Measurements from ENCODE around the gene CFH. TPM values are rescaled to one million over a fixed set of nuclear protein-coding genes. Genes with fewer than 3 reads are reported as not detected.

CFH gene
- total RNA-seq, 3 donors from 2014 or later, result 0.35 to 0.76 (median 0.63) TPM

GRCh38 chr1:196651079-196651478 is 764 bp upstream of the CFH start:
- Mint-ChIP-seq H3K9me3 (no peaks in the 10 kb centered on the region), H3K27me3 (ENCODE audit: low read depth) (no peaks in the 10 kb centered on the region), H3K4me3 (no peak overlapping the region), H3K4me1 (ENCODE audit: low read depth) (peaks cover 16% of the 10 kb centered on the region), H3K36me3 (ENCODE audit: insufficient read depth) (no peaks in the 10 kb centered on the region)
- ATAC-seq (no peak), DNase-seq (no peak)

GRCh38 chr1:196654271-196654670 is 2.4 kb downstream of the CFH start:
- no peak overlapping the region for H3K4me3 Mint-ChIP-seq
- no peaks in the 10 kb centered on the region for H3K9me3 Mint-ChIP-seq
- peaks cover 19% of the 10 kb centered on the region for H3K4me1 Mint-ChIP-seq (ENCODE audit: low read depth)
- H3K36me3 Mint-ChIP-seq (ENCODE audit: insufficient read depth), result no peaks in the 10 kb centered on the region
- ATAC-seq, result no peak
- no peak for DNase-seq
- H3K27me3 Mint-ChIP-seq (ENCODE audit: low read depth), result no peaks in the 10 kb centered on the region

DNA sequence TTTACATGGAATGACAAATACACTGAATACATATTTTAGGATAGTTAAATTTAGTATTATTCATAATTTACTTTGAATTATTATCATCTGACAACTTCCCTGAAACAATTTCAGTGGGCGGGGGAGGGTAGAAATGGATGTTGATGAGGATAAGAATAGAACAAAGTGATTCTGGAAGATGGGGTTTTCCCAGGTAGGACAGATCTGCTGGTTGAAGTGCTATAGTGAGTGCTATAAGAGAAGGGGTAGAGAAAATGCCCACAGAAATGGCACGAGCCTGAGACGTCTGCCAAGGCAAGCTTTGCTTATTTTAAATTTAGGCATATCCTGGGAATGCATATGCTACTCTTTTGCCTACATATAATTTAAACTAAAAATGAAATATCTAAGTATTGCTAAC is 3.2 kb downstream of the CFH start:
- Mint-ChIP-seq H3K9me3 (no peaks in the 10 kb centered on the region), H3K27me3 (ENCODE audit: low read depth) (no peaks in the 10 kb centered on the region), H3K4me3 (no peak overlapping the region), H3K36me3 (ENCODE audit: insufficient read depth) (no peaks in the 10 kb centered on the region), H3K4me1 (ENCODE audit: low read depth) (peaks cover 19% of the 10 kb centered on the region)
- DNase-seq, result no peak
- ATAC-seq, result no peak

GRCh38 chr1:196655494-196655893 is 3.7 kb downstream of the CFH start:
- H3K27me3 Mint-ChIP-seq (ENCODE audit: low read depth), result no peaks in the 10 kb centered on the region
- DNase-seq, result no peak
- no peak for ATAC-seq

GRCh38 chr1:196659471-196659870 is 7.6 kb downstream of the CFH start:
- Mint-ChIP-seq H3K4me1 (ENCODE audit: low read depth) (peaks cover 11% of the 10 kb centered on the region), H3K9me3 (no peaks in the 10 kb centered on the region), H3K36me3 (ENCODE audit: insufficient read depth) (no peaks in the 10 kb centered on the region), H3K27me3 (ENCODE audit: low read depth) (no peaks in the 10 kb centered on the region), H3K4me3 (no peak overlapping the region)
- no peak for ATAC-seq
- DNase-seq, result no peak

More at GRCh38 chr1:196655494-196655893, 3.7 kb downstream of the CFH start:
- Mint-ChIP-seq H3K36me3 (ENCODE audit: insufficient read depth) (no peaks in the 10 kb centered on the region), H3K9me3 (no peaks in the 10 kb centered on the region), H3K4me3 (no peak overlapping the region), H3K4me1 (ENCODE audit: low read depth) (peaks cover 22% of the 10 kb centered on the region)

DNA sequence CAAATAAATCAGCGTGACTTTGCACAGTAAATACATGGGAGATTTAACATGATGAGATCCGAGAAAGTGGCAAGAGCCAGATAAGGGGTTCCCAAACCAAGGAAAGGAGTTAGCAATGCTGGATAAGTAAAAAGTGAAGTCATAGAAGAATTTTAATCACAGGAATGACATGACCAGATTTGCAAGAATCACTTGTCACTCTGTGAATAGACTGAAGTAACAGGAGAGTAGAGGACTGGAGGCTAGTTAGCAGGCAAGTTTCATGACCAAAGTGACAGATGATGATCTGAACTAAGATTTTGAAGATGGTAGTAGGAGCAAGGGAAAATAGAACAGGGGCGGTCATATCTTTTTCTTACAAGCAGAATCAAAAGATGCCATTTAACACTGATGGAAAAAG is 8.4 kb downstream of the CFH start:
- Mint-ChIP-seq H3K9me3 (no peaks in the 10 kb centered on the region), H3K4me3 (no peak overlapping the region), H3K36me3 (ENCODE audit: insufficient read depth) (no peaks in the 10 kb centered on the region), H3K27me3 (ENCODE audit: low read depth) (no peaks in the 10 kb centered on the region), H3K4me1 (ENCODE audit: low read depth) (peaks cover 11% of the 10 kb centered on the region)
- DNase-seq (no peak), ATAC-seq (no peak)

DNA sequence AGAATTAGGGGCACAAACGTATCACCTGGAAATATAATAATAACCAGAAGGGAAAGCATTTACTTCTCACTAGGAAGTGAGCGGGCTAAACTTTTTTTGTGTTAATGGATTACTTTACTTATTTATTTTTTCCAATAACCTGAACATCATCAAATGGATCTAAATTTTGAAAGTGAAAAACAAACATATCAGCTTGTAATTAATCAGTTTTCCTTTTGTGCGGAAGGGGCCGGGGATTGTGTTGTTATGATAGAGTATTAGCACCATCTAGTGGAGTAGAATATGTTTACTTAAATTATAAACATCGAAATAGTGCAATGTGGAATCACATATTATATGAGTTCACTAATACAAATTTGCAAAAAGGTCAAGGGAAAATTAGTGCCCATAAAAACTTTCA is 9.0 kb downstream of the CFH start:
- H3K4me3 Mint-ChIP-seq, result no peak overlapping the region
- no peak for DNase-seq
- H3K4me1 Mint-ChIP-seq (ENCODE audit: low read depth), result peaks cover 8% of the 10 kb centered on the region
- H3K9me3 Mint-ChIP-seq, result no peaks in the 10 kb centered on the region
- ATAC-seq, result no peak
- no peaks in the 10 kb centered on the region for H3K36me3 Mint-ChIP-seq (ENCODE audit: insufficient read depth)
- H3K27me3 Mint-ChIP-seq (ENCODE audit: low read depth), result no peaks in the 10 kb centered on the region

GRCh38 chr1:196661345-196661744 is 9.5 kb downstream of the CFH start:
- no peak for DNase-seq
- no peak for ATAC-seq
- H3K9me3 Mint-ChIP-seq, result no peaks in the 10 kb centered on the region
- no peak overlapping the region for H3K4me3 Mint-ChIP-seq
- no peaks in the 10 kb centered on the region for H3K36me3 Mint-ChIP-seq (ENCODE audit: insufficient read depth)
- peaks cover 8% of the 10 kb centered on the region for H3K4me1 Mint-ChIP-seq (ENCODE audit: low read depth)
- no peaks in the 10 kb centered on the region for H3K27me3 Mint-ChIP-seq (ENCODE audit: low read depth)

GRCh38 chr1:196667131-196667530 is 15.3 kb downstream of the CFH start:
- Mint-ChIP-seq H3K4me1 (ENCODE audit: low read depth) (no peaks in the 10 kb centered on the region), H3K4me3 (no peak overlapping the region), H3K36me3 (ENCODE audit: insufficient read depth) (no peaks in the 10 kb centered on the region), H3K9me3 (peaks cover 6% of the 10 kb centered on the region), H3K27me3 (ENCODE audit: low read depth) (no peaks in the 10 kb centered on the region)
- ATAC-seq, result no peak
- no peak for DNase-seq

- no peaks in the 10 kb centered on the region for H3K4me1 Mint-ChIP-seq (ENCODE audit: low read depth)
- no peaks in the 10 kb centered on the region for H3K36me3 Mint-ChIP-seq (ENCODE audit: insufficient read depth)
- no peaks in the 10 kb centered on the region for H3K27me3 Mint-ChIP-seq (ENCODE audit: low read depth)
- no peak for DNase-seq
- no peak overlapping the region for H3K4me3 Mint-ChIP-seq
- peaks cover 6% of the 10 kb centered on the region for H3K9me3 Mint-ChIP-seq
- ATAC-seq, result no peak
These were observed 17.2 kb downstream of the CFH start for GRCh38 chr1:196669051-196669450.

DNA sequence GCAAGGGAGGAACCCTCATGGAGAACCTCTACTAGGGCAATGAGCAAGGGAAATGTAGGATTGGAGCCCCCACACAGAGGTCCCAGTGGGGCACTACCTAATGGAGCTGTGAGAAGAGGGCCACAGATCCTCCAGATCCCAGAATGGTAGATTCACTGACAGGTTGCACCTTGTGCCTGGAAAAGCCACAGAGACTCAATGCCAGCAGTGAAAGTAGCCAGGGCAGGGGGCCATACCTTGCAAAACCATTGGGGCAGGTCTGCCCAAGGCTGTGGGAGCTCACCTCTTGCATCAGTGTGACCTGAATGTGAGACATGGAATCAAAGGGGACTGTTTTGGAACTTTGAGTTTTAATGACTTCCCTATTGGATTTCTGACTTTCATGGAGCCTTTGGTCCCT is 17.9 kb downstream of the CFH start:
- DNase-seq (no peak), ATAC-seq (no peak)
- Mint-ChIP-seq H3K4me3 (no peak overlapping the region), H3K36me3 (ENCODE audit: insufficient read depth) (no peaks in the 10 kb centered on the region), H3K9me3 (peaks cover 6% of the 10 kb centered on the region), H3K27me3 (ENCODE audit: low read depth) (no peaks in the 10 kb centered on the region), H3K4me1 (ENCODE audit: low read depth) (no peaks in the 10 kb centered on the region)

GRCh38 chr1:196674908-196675307 is 23.1 kb downstream of the CFH start:
- Mint-ChIP-seq H3K9me3 (no peaks in the 10 kb centered on the region), H3K36me3 (ENCODE audit: insufficient read depth) (no peaks in the 10 kb centered on the region), H3K27me3 (ENCODE audit: low read depth) (no peaks in the 10 kb centered on the region), H3K4me1 (ENCODE audit: low read depth) (no peaks in the 10 kb centered on the region), H3K4me3 (no peak overlapping the region)
- no peak for ATAC-seq
- DNase-seq, result no peak

- Mint-ChIP-seq H3K4me1 (ENCODE audit: low read depth) (no peaks in the 10 kb centered on the region), H3K36me3 (ENCODE audit: insufficient read depth) (no peaks in the 10 kb centered on the region), H3K27me3 (ENCODE audit: low read depth) (no peaks in the 10 kb centered on the region), H3K4me3 (no peak overlapping the region), H3K9me3 (no peaks in the 10 kb centered on the region)
- ATAC-seq (no peak), DNase-seq (no peak)
These were observed 26.1 kb downstream of the CFH start for GRCh38 chr1:196677781-196678509.

GRCh38 chr1:196678510-196678884 is 26.7 kb downstream of the CFH start:
- H3K4me1 Mint-ChIP-seq (ENCODE audit: low read depth), result no peaks in the 10 kb centered on the region
- DNase-seq (no peak), ATAC-seq (no peak)
- no peaks in the 10 kb centered on the region for H3K27me3 Mint-ChIP-seq (ENCODE audit: low read depth)
- no peak overlapping the region for H3K4me3 Mint-ChIP-seq
- no peaks in the 10 kb centered on the region for H3K9me3 Mint-ChIP-seq
- no peaks in the 10 kb centered on the region for H3K36me3 Mint-ChIP-seq (ENCODE audit: insufficient read depth)

DNA sequence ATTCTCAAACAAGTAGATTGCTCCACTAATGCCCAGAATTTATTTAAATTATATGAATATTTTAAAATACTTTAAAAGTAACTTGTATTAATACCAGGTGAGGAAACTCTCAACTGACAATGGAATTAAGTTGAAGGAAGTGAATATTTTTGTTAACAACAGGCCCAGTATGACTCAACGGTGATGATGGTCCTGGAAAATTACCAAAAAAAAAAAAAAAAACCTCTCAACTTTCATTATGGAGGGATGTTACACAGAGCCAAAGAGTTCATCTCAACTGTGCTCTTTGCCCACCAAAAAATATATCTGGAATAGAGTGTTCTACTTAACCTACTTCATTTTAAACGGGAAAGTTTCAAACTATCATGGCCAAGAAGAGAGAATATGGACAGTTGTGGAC is 28.3 kb downstream of the CFH start:
- Mint-ChIP-seq H3K27me3 (ENCODE audit: low read depth) (no peaks in the 10 kb centered on the region), H3K9me3 (no peaks in the 10 kb centered on the region), H3K4me1 (ENCODE audit: low read depth) (no peaks in the 10 kb centered on the region), H3K4me3 (no peak overlapping the region), H3K36me3 (ENCODE audit: insufficient read depth) (no peaks in the 10 kb centered on the region)
- ATAC-seq (no peak), DNase-seq (no peak)

GRCh38 chr1:196684476-196684875 is 32.6 kb downstream of the CFH start:
- Mint-ChIP-seq H3K9me3 (no peaks in the 10 kb centered on the region), H3K36me3 (ENCODE audit: insufficient read depth) (no peaks in the 10 kb centered on the region), H3K4me3 (no peak overlapping the region), H3K4me1 (ENCODE audit: low read depth) (no peaks in the 10 kb centered on the region), H3K27me3 (ENCODE audit: low read depth) (no peaks in the 10 kb centered on the region)
- ATAC-seq (no peak), DNase-seq (no peak)

Measured in activated T-cell treated with anti-CD3 and anti-CD28 coated beads, Interleukin-2, amount 50 U/mL, for 4 hours (primary cell).